Measurements from ENCODE around the gene IL13. TPM values are rescaled to one million over a fixed set of nuclear protein-coding genes. Genes with fewer than 3 reads are reported as not detected.
"Not testable (repeated sequence)": the region's sequence is repeated elsewhere in the genome, so short reads cannot be mapped to it uniquely, and the experiment has no call there.

Gene IL13
- polyA plus RNA-seq (ENCODE audit: insufficient read length): not detected

GRCh38 chr5:132657676-132658380 lies at the start of gene IL13:
TSS of gene IL13 (plus strand) at chr5:132658173. CDS start at chr5:132658187, 14 bp downstream.
- no peak for DNase-seq (ENCODE audit: low read depth)

GRCh38 chr5:132611965-132612364 lies 46.0 kb upstream of the IL13 start:
- DNase-seq (ENCODE audit: low read depth): no peak

GRCh38 chr5:132612846-132613245 lies 45.1 kb upstream of the IL13 start:
- no peak for DNase-seq (ENCODE audit: low read depth)

GRCh38 chr5:132621699-132622098 lies 36.3 kb upstream of the IL13 start:
- DNase-seq (ENCODE audit: low read depth): no peak

GRCh38 chr5:132622608-132623007 lies 35.4 kb upstream of the IL13 start:
- no peak for DNase-seq (ENCODE audit: low read depth)

- DNase-seq (ENCODE audit: low read depth): no peak
Observed at GRCh38 chr5:132627470-132627869, 30.5 kb upstream of the IL13 start.

GRCh38 chr5:132628814-132629213 lies 29.2 kb upstream of the IL13 start:
- DNase-seq (ENCODE audit: low read depth): no peak

- DNase-seq (ENCODE audit: low read depth): no peak
Observed at GRCh38 chr5:132629230-132629944, 28.6 kb upstream of the IL13 start.

- DNase-seq (ENCODE audit: low read depth): not testable (repeated sequence)
Observed at GRCh38 chr5:132633587-132633986, 24.4 kb upstream of the IL13 start.

GRCh38 chr5:132635873-132636272 lies 22.1 kb upstream of the IL13 start:
- no peak for DNase-seq (ENCODE audit: low read depth)

GRCh38 chr5:132637241-132637640 lies 20.7 kb upstream of the IL13 start:
- DNase-seq (ENCODE audit: low read depth): no peak

GRCh38 chr5:132639706-132640130 lies 18.3 kb upstream of the IL13 start:
- no peak for DNase-seq (ENCODE audit: low read depth)

- DNase-seq (ENCODE audit: low read depth): no peak
Observed at GRCh38 chr5:132640613-132641012, 17.4 kb upstream of the IL13 start.

GRCh38 chr5:132641241-132641723 lies 16.7 kb upstream of the IL13 start:
- DNase-seq (ENCODE audit: low read depth): no peak

GRCh38 chr5:132641841-132642240 lies 16.1 kb upstream of the IL13 start:
- DNase-seq (ENCODE audit: low read depth): no peak

GRCh38 chr5:132644177-132644576 lies 13.8 kb upstream of the IL13 start:
- DNase-seq (ENCODE audit: low read depth): no peak

- no peak for DNase-seq (ENCODE audit: low read depth)
Observed at GRCh38 chr5:132646583-132647266, 11.2 kb upstream of the IL13 start.

- DNase-seq (ENCODE audit: low read depth): no peak
Observed at GRCh38 chr5:132647473-132647872, 10.5 kb upstream of the IL13 start.

GRCh38 chr5:132648355-132648754 lies 9.6 kb upstream of the IL13 start:
- DNase-seq (ENCODE audit: low read depth): no peak

GRCh38 chr5:132651838-132652469 lies 6.0 kb upstream of the IL13 start:
- DNase-seq (ENCODE audit: low read depth): no peak

- DNase-seq (ENCODE audit: low read depth): no peak
Observed at GRCh38 chr5:132653716-132654115, 4.3 kb upstream of the IL13 start.

Measured in forelimb muscle (tissue), 1 donor.